ENCODE measurements around the gene NBL1.

DNA sequence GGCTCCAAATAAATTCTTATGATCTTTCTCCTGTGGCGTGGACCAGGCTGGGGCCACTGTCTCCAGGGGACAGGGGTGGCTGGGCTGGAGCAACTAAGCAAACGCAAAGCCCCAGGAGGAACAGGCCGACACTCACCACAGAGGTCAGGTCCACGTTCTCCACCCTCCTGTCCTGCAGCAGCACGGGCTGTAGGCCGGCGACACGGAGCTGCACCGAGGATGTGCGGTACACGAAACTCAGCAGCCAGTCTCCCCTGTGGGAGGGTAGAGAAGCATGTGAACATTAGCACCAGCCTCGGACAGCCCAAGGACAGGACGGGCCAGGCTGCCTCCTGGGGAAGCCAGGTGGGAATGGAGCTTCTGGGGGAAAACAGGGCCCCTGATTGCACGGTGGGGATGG, 50.2 kb downstream of the NBL1 start:
- TF ChIP-seq EZH2 (IDR thresholded peaks at IDR 0.05) (no peak), POLR2AphosphoS5 (IDR thresholded peaks at IDR 0.05; ENCODE audit: borderline replicate concordance, low read depth, low read length) (no peak)

All from SK-N-MC (cell line).